Glomerular visceral epithelial cell (primary cell): ENCODE measurements around the gene CEP162.
A peak's percentile ranks its signal among the peaks of the same experiment; 100 is the strongest.
"Not testable (repeated sequence)": the region's sequence is repeated elsewhere in the genome, so short reads cannot be mapped to it uniquely, and the experiment has no call there.

ENCODE experiments used
- DNase-seq: peaks from one replicate; pipeline ENCODE4 v3.0.0-alpha.2; 2016; ENCODE audit errors: extremely low spot score

CEP162 gene

GRCh38 chr6:84089081-84089480, 138.4 kb downstream of the CEP162 start:
- DNase-seq: no peak

DNA sequence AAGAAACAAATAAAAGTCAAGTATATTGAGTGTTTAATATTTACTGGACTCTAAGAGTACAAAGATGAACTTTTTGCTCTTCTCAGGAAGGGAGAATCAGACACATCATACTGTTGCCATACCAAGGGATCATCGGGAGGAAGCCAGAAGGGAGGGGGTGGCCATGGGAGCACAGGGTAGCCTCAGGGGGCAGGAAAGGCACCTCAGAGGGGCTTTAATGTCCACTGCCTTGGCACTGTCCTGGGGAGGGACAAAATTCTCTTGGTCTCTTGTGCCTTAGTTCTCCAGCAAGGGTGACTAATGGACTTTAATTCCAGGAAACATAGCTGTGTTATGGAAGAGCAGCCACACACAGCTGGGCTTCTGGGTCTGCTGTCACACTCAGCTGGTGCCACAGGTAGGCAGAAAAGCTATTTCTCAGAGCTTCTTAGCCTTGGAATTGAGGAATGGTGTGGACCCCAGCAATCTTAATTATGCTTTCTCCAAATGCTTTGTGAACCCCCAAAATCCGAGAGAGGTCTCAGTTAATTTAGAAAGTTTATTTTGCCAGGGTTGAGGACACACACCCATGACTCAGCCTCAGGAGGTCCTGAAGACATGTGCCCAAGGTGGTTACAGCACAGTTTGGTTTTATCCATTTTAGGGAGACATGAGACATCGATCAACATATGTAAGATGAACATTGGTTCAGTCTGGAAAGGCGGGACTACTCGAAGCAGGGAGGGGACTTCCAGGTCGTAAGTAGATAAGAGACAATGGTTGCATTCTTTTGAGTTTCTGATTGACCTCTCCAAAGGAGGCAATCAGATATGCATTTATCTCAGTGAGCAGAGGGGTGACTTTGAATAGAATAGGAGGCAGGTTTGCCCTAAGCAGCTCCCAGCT, 140.7 kb downstream of the CEP162 start:
- no peak for DNase-seq

DNA sequence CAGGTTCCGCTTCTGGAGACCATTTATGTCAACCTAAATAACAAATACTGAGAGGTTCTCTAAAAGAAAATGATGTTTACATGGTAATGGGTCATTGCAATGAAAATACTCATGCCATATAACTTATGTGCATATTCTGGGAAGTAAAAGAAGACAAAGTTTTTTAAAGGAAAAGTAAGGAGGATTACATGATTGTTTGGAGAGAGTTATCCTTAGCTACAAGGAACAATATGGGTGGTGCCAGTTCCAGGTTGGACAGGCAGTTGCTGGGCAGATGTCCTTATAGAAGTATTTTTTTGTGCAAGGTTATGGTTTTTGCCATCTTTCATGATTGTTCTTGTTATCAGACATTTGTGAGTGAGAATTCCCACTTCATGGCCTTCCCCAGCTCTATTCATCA, 141.4 kb downstream of the CEP162 start:
- no peak for DNase-seq

- DNase-seq: not testable (repeated sequence)
Observed at GRCh38 chr6:84084705-84085104, 142.7 kb downstream of the CEP162 start.

- no peak for DNase-seq
Observed at GRCh38 chr6:84082689-84083265, 144.7 kb downstream of the CEP162 start.

DNA sequence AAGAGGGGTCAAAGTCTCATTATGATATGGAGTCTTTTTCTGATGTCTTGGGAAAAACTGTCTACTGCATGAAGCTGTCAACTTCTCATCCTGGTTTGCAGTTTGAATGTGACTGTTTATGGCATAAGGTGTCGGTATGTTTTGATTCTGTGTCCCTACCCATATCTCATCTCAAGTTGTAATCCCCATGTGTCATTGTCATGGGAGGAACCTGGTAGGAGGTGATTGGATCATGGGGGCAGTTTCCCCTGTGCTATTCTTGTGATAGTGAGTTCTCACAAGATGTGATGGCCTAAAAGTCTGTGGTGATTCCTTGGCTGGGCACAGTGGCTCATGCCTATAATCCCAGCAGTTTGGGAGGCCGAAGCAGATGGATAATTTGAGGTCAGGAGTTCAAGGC, 146.2 kb downstream of the CEP162 start:
- DNase-seq: no peak

DNA sequence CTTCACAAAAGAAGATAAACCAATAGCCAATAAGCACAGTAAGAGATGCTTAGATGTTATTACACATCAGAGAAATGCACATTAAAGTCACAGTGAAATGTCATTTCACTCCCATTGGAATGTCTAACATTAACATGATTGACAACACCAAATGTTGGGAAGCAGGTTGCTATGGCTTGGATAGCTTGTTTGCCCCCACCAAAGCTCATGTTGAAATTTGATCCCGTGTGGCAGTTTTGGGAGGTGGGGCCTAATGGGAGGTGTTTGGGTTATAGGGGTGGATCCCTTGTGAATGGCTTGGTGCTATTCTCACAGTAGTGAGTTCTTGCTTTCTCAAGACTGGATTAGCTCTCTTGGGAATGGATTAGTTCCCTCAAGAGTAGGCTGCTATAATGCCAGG, 149.1 kb downstream of the CEP162 start:
- DNase-seq: no peak

GRCh38 chr6:84077645-84078044, 149.8 kb downstream of the CEP162 start:
- DNase-seq: no peak

DNA sequence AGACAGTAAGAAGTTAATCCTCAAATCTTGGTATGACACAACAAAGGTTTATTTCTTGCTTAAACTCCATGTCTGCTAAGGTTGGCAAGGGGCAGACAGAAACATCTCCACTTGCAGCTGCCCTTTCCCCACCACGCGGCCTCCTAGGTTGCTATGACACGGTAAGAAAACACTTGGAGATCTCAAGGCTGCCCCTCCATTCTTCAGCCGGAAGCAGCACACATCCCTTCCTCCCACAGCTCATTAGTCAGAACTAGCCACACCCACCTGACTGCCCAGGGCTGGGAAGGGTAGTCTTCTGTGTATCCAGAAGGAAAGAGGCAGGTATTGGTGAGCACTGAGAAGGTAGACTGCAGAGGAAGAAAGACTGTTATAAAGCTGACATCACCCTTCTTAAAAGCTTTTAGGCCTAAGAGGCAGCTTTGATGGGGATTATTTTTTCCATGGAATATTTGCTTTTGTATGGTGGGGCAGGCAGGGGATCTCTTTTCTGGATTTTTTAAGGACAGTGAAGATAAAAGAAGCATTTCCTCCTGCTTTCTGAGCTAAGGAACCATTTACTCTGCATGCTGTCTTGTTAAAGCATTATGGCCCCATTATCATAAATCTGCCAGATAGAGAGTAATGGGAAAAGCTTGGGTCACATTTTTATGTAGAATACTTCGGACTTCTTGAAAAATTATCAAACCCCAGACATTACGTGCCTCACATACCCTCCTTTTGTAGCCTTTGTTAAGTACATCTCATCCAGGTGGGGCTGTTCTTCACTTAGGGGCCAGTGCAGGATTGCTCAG, 152.3 kb downstream of the CEP162 start:
- peak; percentile 7 for DNase-seq
